GM23338 (cell line): Measurements from ENCODE around the gene CROCC2.

Source experiments
- CREB1 ChIP-seq: fragments of 250-450 bp; sonication (Bioruptor Pico); IDR thresholded peaks from 2 replicates; pipeline ENCODE4 v1.5.0; 2020; ENCODE audit warnings: low read depth, mild to moderate bottlenecking, moderate library complexity
- EZH2 ChIP-seq: fragments of 200-600 bp; sonication (generic); IDR thresholded peaks from one replicate; pipeline ENCODE4 v1.8.0; 2017; ENCODE audit warnings: antibody characterized with exemption, mild to moderate bottlenecking, low read depth; ENCODE audit not compliant: unreplicated experiment
- EZH2phosphoT487 ChIP-seq: fragments of 200-600 bp; sonication (generic); IDR thresholded peaks from one replicate; pipeline ENCODE4 v1.8.1; 2018; ENCODE audit warnings: antibody characterized with exemption; ENCODE audit not compliant: unreplicated experiment
- JUNB ChIP-seq: IDR thresholded peaks from one replicate; pipeline ENCODE4 v1.6.1; 2016; ENCODE audit warnings: antibody characterized with exemption; ENCODE audit not compliant: unreplicated experiment
- NANOG ChIP-seq: IDR thresholded peaks from 2 replicates; pipeline ENCODE4 v1.6.1; 2016; ENCODE audit warnings: antibody characterized with exemption, borderline replicate concordance
- POLR2AphosphoS5 ChIP-seq: IDR thresholded peaks from 2 replicates; pipeline ENCODE4 v1.6.1; 2016; ENCODE audit warnings: antibody characterized with exemption, low read depth
- STAT1 ChIP-seq: IDR thresholded peaks from one replicate; pipeline ENCODE4 v1.6.1; 2016; ENCODE audit warnings: antibody characterized with exemption; ENCODE audit not compliant: unreplicated experiment
- ZNF114 ChIP-seq: fragments of 250-450 bp; sonication (Bioruptor Pico); IDR thresholded peaks from 2 replicates; pipeline ENCODE4 v1.5.0; 2020; ENCODE audit warnings: mild to moderate bottlenecking, moderate library complexity
- ZNF331 ChIP-seq: fragments of 250-450 bp; sonication (Bioruptor Pico); IDR thresholded peaks from 2 replicates; pipeline ENCODE4 v1.5.0; 2020; ENCODE audit warnings: low read depth, mild to moderate bottlenecking, moderate library complexity
- TF ChIP-seq, protein P1 (sequence below), 2 experiments: fragments of 200-600 bp in 1 of 2; sonication (generic) in 1 of 2; conservative IDR thresholded peaks; 2 replicates each; pipeline versions ENCODE4 v1.5.1 to v1.6.1; 2016 to 2017; ENCODE audit warnings: antibody characterized with exemption in 2 of 2, low read depth in 2 of 2, mild to moderate bottlenecking in 2 of 2, moderate library complexity in 1 of 2
- TF ChIP-seq, protein P2 (sequence below): fragments of 250-450 bp; sonication (Bioruptor Pico); IDR thresholded peaks from 2 replicates; pipeline ENCODE4 v1.5.0; 2020; ENCODE audit warnings: mild to moderate bottlenecking, moderate library complexity
- TF ChIP-seq, protein P3 (sequence below): IDR thresholded peaks from one replicate; pipeline ENCODE4 v1.6.1; 2018; ENCODE audit warnings: antibody characterized with exemption; ENCODE audit not compliant: unreplicated experiment
- TF ChIP-seq, protein P4 (sequence below): IDR thresholded peaks from 2 replicates; pipeline ENCODE4 v1.6.1; 2016; ENCODE audit warnings: antibody characterized with exemption

DNA sequence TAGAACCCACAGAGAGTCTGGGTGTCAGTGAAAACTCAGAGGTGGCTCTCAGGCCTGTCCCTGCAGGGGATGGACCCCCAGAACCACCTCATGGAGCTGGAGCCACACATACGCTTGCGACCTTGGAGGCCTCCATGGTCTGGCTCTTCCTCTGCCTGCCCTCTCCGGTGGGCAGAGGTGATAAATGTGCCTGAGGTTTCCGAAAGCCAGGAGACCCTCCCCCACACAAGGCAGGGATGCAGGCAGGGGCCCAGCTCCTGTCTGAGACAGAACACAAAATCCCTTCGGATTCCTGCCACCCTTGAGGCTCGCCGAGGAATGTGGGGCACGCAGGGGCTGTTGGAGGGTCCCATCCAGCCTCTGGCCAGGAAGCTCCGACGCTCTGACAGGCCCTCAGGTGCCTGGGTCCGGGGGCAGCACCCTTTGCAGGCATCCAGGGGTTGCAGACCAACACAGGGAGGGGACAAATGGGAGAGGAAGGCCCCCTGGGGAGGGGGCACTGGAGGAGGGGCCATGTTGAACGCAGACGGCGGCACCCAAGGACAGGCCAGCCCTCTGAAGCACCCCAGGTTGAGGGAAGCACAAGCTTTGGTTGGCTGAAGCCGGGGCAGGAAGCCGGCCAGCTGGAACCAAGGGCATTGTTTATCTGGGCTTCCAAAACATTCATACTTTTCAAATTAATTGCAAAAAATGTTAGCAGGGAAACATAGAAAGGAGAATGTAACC is 88.2 kb downstream of the CROCC2 start:
- TF ChIP-seq, protein P1, sequence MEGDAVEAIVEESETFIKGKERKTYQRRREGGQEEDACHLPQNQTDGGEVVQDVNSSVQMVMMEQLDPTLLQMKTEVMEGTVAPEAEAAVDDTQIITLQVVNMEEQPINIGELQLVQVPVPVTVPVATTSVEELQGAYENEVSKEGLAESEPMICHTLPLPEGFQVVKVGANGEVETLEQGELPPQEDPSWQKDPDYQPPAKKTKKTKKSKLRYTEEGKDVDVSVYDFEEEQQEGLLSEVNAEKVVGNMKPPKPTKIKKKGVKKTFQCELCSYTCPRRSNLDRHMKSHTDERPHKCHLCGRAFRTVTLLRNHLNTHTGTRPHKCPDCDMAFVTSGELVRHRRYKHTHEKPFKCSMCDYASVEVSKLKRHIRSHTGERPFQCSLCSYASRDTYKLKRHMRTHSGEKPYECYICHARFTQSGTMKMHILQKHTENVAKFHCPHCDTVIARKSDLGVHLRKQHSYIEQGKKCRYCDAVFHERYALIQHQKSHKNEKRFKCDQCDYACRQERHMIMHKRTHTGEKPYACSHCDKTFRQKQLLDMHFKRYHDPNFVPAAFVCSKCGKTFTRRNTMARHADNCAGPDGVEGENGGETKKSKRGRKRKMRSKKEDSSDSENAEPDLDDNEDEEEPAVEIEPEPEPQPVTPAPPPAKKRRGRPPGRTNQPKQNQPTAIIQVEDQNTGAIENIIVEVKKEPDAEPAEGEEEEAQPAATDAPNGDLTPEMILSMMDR (conservative IDR thresholded peaks at IDR 0.05; ENCODE audit: low read depth in 2 of 2): no peak
- TF ChIP-seq POLR2AphosphoS5: no peak
- no peak for TF ChIP-seq CREB1 (CRISPR knock-in tag)
- TF ChIP-seq, protein P2, sequence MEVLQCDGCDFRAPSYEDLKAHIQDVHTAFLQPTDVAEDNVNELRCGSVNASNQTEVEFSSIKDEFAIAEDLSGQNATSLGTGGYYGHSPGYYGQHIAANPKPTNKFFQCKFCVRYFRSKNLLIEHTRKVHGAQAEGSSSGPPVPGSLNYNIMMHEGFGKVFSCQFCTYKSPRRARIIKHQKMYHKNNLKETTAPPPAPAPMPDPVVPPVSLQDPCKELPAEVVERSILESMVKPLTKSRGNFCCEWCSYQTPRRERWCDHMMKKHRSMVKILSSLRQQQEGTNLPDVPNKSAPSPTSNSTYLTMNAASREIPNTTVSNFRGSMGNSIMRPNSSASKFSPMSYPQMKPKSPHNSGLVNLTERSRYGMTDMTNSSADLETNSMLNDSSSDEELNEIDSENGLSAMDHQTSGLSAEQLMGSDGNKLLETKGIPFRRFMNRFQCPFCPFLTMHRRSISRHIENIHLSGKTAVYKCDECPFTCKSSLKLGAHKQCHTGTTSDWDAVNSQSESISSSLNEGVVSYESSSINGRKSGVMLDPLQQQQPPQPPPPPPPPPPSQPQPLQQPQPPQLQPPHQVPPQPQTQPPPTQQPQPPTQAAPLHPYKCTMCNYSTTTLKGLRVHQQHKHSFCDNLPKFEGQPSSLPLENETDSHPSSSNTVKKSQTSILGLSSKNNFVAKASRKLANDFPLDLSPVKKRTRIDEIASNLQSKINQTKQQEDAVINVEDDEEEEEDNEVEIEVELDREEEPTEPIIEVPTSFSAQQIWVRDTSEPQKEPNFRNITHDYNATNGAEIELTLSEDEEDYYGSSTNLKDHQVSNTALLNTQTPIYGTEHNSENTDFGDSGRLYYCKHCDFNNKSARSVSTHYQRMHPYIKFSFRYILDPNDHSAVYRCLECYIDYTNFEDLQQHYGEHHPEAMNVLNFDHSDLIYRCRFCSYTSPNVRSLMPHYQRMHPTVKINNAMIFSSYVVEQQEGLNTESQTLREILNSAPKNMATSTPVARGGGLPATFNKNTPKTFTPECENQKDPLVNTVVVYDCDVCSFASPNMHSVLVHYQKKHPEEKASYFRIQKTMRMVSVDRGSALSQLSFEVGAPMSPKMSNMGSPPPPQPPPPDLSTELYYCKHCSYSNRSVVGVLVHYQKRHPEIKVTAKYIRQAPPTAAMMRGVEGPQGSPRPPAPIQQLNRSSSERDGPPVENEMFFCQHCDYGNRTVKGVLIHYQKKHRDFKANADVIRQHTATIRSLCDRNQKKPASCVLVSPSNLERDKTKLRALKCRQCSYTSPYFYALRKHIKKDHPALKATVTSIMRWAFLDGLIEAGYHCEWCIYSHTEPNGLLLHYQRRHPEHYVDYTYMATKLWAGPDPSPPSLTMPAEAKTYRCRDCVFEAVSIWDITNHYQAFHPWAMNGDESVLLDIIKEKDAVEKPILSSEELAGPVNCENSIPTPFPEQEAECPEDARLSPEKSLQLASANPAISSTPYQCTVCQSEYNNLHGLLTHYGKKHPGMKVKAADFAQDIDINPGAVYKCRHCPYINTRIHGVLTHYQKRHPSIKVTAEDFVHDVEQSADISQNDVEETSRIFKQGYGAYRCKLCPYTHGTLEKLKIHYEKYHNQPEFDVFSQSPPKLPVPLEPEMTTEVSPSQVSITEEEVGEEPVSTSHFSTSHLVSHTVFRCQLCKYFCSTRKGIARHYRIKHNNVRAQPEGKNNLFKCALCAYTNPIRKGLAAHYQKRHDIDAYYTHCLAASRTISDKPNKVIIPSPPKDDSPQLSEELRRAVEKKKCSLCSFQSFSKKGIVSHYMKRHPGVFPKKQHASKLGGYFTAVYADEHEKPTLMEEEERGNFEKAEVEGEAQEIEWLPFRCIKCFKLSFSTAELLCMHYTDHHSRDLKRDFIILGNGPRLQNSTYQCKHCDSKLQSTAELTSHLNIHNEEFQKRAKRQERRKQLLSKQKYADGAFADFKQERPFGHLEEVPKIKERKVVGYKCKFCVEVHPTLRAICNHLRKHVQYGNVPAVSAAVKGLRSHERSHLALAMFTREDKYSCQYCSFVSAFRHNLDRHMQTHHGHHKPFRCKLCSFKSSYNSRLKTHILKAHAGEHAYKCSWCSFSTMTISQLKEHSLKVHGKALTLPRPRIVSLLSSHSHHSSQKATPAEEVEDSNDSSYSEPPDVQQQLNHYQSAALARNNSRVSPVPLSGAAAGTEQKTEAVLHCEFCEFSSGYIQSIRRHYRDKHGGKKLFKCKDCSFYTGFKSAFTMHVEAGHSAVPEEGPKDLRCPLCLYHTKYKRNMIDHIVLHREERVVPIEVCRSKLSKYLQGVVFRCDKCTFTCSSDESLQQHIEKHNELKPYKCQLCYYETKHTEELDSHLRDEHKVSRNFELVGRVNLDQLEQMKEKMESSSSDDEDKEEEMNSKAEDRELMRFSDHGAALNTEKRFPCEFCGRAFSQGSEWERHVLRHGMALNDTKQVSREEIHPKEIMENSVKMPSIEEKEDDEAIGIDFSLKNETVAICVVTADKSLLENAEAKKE (CRISPR knock-in tag): no peak
- TF ChIP-seq EZH2: no peak
- no peak for TF ChIP-seq EZH2phosphoT487
- TF ChIP-seq, protein P3, sequence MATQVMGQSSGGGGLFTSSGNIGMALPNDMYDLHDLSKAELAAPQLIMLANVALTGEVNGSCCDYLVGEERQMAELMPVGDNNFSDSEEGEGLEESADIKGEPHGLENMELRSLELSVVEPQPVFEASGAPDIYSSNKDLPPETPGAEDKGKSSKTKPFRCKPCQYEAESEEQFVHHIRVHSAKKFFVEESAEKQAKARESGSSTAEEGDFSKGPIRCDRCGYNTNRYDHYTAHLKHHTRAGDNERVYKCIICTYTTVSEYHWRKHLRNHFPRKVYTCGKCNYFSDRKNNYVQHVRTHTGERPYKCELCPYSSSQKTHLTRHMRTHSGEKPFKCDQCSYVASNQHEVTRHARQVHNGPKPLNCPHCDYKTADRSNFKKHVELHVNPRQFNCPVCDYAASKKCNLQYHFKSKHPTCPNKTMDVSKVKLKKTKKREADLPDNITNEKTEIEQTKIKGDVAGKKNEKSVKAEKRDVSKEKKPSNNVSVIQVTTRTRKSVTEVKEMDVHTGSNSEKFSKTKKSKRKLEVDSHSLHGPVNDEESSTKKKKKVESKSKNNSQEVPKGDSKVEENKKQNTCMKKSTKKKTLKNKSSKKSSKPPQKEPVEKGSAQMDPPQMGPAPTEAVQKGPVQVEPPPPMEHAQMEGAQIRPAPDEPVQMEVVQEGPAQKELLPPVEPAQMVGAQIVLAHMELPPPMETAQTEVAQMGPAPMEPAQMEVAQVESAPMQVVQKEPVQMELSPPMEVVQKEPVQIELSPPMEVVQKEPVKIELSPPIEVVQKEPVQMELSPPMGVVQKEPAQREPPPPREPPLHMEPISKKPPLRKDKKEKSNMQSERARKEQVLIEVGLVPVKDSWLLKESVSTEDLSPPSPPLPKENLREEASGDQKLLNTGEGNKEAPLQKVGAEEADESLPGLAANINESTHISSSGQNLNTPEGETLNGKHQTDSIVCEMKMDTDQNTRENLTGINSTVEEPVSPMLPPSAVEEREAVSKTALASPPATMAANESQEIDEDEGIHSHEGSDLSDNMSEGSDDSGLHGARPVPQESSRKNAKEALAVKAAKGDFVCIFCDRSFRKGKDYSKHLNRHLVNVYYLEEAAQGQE: no peak
- TF ChIP-seq JUNB: no peak
- TF ChIP-seq, protein P4, sequence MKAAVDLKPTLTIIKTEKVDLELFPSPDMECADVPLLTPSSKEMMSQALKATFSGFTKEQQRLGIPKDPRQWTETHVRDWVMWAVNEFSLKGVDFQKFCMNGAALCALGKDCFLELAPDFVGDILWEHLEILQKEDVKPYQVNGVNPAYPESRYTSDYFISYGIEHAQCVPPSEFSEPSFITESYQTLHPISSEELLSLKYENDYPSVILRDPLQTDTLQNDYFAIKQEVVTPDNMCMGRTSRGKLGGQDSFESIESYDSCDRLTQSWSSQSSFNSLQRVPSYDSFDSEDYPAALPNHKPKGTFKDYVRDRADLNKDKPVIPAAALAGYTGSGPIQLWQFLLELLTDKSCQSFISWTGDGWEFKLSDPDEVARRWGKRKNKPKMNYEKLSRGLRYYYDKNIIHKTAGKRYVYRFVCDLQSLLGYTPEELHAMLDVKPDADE: no peak
- no peak for TF ChIP-seq ZNF114 (CRISPR knock-in tag)
- TF ChIP-seq STAT1: no peak
- no peak for TF ChIP-seq ZNF331 (CRISPR knock-in tag)
- TF ChIP-seq NANOG: no peak
